SK-N-SH (cell line): ENCODE measurements around the gene COA4. TPM values are rescaled to one million over a fixed set of nuclear protein-coding genes. Genes with fewer than 3 reads are reported as not detected.

Experiments used
- CTCF ChIA-PET: fragments of 300-600, 350-600 bp; formaldehyde crosslinking; extraction: SDS; loops from one replicate; lab custom pipeline; 2021; lab: Yijun Ruan, JAX
- POLR2A ChIA-PET: fragments of 350-600 bp; sonication (Branson Sonifier 250); formaldehyde crosslinking; extraction: SDS; loops from one replicate; lab custom pipeline; 2020; ENCODE audit warnings: antibody characterized with exemption, inconsistent platforms; lab: Yijun Ruan, JAX
- DNase-seq: peaks from one replicate; pipeline ENCODE4 v3.0.0; 2012
- H2AFZ ChIP-seq: fragments of 200-600 bp; sonication (generic); 2 replicates; pipeline ENCODE4 v1.8.1; 2016; ENCODE audit warnings: antibody characterized with exemption, mild to moderate bottlenecking, low read depth
- H3F3A ChIP-seq: fragments of 200-600 bp; sonication (generic); replicated peaks from 2 replicates; pipeline ENCODE3; 2016; ENCODE audit warnings: antibody characterized with exemption, mild to moderate bottlenecking; ENCODE audit not compliant: insufficient read depth
- H3K27ac ChIP-seq, 2 experiments: fragments of 200-500 bp in 1 of 2; fragments of 200-600 bp in 1 of 2; sonication (Bioruptor generic) in 1 of 2; sonication (generic), shearing (Covaris generic) in 1 of 2; 2 replicates each; pipeline versions ENCODE4 v1.5.1 to v1.6.1; 2014 to 2016; ENCODE audit warnings: low read depth in 2 of 2, inconsistent platforms in 1 of 2, low read length in 1 of 2, mild to moderate bottlenecking in 1 of 2, mixed read lengths in 1 of 2
- H3K27me3 ChIP-seq: fragments of 200-600 bp; sonication (generic), shearing (Covaris generic); 2 replicates; pipeline ENCODE4 v1.6.1; 2016; ENCODE audit warnings: mixed run types; ENCODE audit not compliant: insufficient read depth
- H3K36me3 ChIP-seq, 2 experiments: fragments of 200-500 bp in 1 of 2; fragments of 200-600 bp in 1 of 2; sonication (Bioruptor generic) in 1 of 2; sonication (generic) in 1 of 2; replicated peaks in 1 of 2; 2 replicates each; pipeline versions ENCODE3 to v1.5.1; 2014 to 2016; ENCODE audit warnings: low read length in 1 of 2, mild to moderate bottlenecking in 1 of 2; ENCODE audit not compliant: insufficient read depth in 2 of 2, control insufficient read depth in 1 of 2
- H3K4me1 ChIP-seq, 2 experiments: fragments of 200-500 bp in 1 of 2; fragments of 200-600 bp in 1 of 2; sonication (Bioruptor generic) in 1 of 2; sonication (generic), shearing (Covaris generic) in 1 of 2; 2 replicates each; pipeline versions ENCODE4 v1.5.1 to v1.6.1; 2014 to 2016; ENCODE audit warnings: low read depth in 1 of 2, low read length in 1 of 2, mixed run types in 1 of 2; ENCODE audit not compliant: insufficient read depth in 2 of 2, control insufficient read depth in 1 of 2
- H3K4me2 ChIP-seq: fragments of 200-600 bp; sonication (generic), shearing (Covaris generic); 2 replicates; pipeline ENCODE4 v1.6.1; 2017; ENCODE audit warnings: mixed run types
- H3K4me3 ChIP-seq, 2 experiments: fragments of 200-500 bp in 1 of 2; fragments of 200-600 bp in 1 of 2; sonication (Bioruptor generic) in 1 of 2; sonication (generic), shearing (Covaris generic) in 1 of 2; 2 replicates each; pipeline versions ENCODE4 v1.5.1 to v1.8.1; 2014 to 2016; ENCODE audit warnings: low read depth in 2 of 2, inconsistent platforms in 1 of 2, low read length in 1 of 2, mild to moderate bottlenecking in 1 of 2, mixed read lengths in 1 of 2, moderate library complexity in 1 of 2
- H3K79me2 ChIP-seq: fragments of 200-600 bp; sonication (generic); 2 replicates; pipeline ENCODE4 v1.8.1; 2017; ENCODE audit warnings: mild to moderate bottlenecking; ENCODE audit not compliant: insufficient read depth
- H3K9ac ChIP-seq: fragments of 200-600 bp; sonication (generic); 2 replicates; pipeline ENCODE4 v1.6.1; 2017; ENCODE audit warnings: mixed run types
- H3K9me2 ChIP-seq: fragments of 200-600 bp; sonication (generic); 2 replicates; pipeline ENCODE4 v1.6.1; 2017; ENCODE audit warnings: mixed run types
- H3K9me3 ChIP-seq: fragments of 200-600 bp; sonication (generic); 2 replicates; pipeline ENCODE4 v1.6.1; 2017; ENCODE audit warnings: mixed run types, mild to moderate bottlenecking, moderate library complexity
- H4K20me1 ChIP-seq: fragments of 200-600 bp; sonication (generic); 2 replicates; pipeline ENCODE4 v1.6.1; 2017; ENCODE audit warnings: mild to moderate bottlenecking, mixed run types; ENCODE audit not compliant: insufficient read depth
- CHD2 ChIP-seq: fragments of 150-350 bp; IDR thresholded peaks from 2 replicates; pipeline ENCODE4 v1.6.1; 2018; ENCODE audit warnings: low read length; ENCODE audit not compliant: partially characterized antibody
- CTCF ChIP-seq: fragments of 200-600 bp; sonication (generic); IDR thresholded peaks from 2 replicates; pipeline ENCODE4 v1.6.1; 2017; ENCODE audit warnings: antibody characterized with exemption, mild to moderate bottlenecking, moderate library complexity
- ELF1 ChIP-seq: IDR thresholded peaks from 2 replicates; pipeline ENCODE4 v1.4.0; 2012
- EP300 ChIP-seq, 2 experiments: IDR thresholded peaks; 2 replicates each; pipeline versions ENCODE4 v1.4.0 to v1.6.1; 2012; ENCODE audit warnings: borderline replicate concordance in 1 of 2, low read depth in 1 of 2, low read length in 1 of 2
- FOSL2 ChIP-seq: IDR thresholded peaks from 2 replicates; pipeline ENCODE4 v1.4.0; 2012; ENCODE audit warnings: low read depth, mild to moderate bottlenecking, moderate library complexity, borderline replicate concordance
- FOXJ3 ChIP-seq: sonication (generic); formaldehyde crosslinking; IDR thresholded peaks from 2 replicates; pipeline ENCODE4 v1.5.1; 2020; ENCODE audit warnings: mild to moderate bottlenecking, missing genetic modification reagents
- FOXM1 ChIP-seq: IDR thresholded peaks from 2 replicates; pipeline ENCODE4 v1.4.0; 2012; ENCODE audit warnings: low read depth, mild to moderate bottlenecking
- GABPA ChIP-seq: IDR thresholded peaks from 2 replicates; pipeline ENCODE4 v1.4.0; 2012; ENCODE audit warnings: low read depth, mild to moderate bottlenecking
- GATA2 ChIP-seq: sonication (generic); formaldehyde crosslinking; IDR thresholded peaks from 2 replicates; pipeline ENCODE4 v1.5.0; 2020; ENCODE audit warnings: mild to moderate bottlenecking, missing genetic modification reagents
- NFIC ChIP-seq: IDR thresholded peaks from 2 replicates; pipeline ENCODE4 v1.4.0; 2012; ENCODE audit warnings: borderline replicate concordance
- PBX3 ChIP-seq: IDR thresholded peaks from 2 replicates; pipeline ENCODE4; 2012
- POLR2AphosphoS5 ChIP-seq: IDR thresholded peaks from 2 replicates; pipeline ENCODE4 v1.6.1; 2012; ENCODE audit warnings: low read depth, low read length
- RFX5 ChIP-seq: IDR thresholded peaks from 2 replicates; pipeline ENCODE4 v1.6.1; 2012; ENCODE audit warnings: mild to moderate bottlenecking, improper control_type of control experiment, low read length
- SMC3 ChIP-seq: IDR thresholded peaks from 2 replicates; pipeline ENCODE4 v1.6.1; 2012; ENCODE audit warnings: low read depth, low read length, improper control_type of control experiment
- TAF1 ChIP-seq: IDR thresholded peaks from 2 replicates; pipeline ENCODE4 v1.6.1; 2012; ENCODE audit warnings: low read depth, mild to moderate bottlenecking, low read length, moderate library complexity, borderline replicate concordance
- TCF12 ChIP-seq: IDR thresholded peaks from 2 replicates; pipeline ENCODE4 v1.4.0; 2012
- TEAD4 ChIP-seq: IDR thresholded peaks from 2 replicates; pipeline ENCODE4 v1.4.0; 2012; ENCODE audit warnings: mild to moderate bottlenecking, borderline replicate concordance; ENCODE audit not compliant: insufficient read depth
- USF2 ChIP-seq: fragments of 150-350 bp; IDR thresholded peaks from 2 replicates; pipeline ENCODE4 v1.6.1; 2017; ENCODE audit warnings: antibody characterized with exemption, low read length, low read depth, borderline replicate concordance
- WGBS: methylation state at CpG from one replicate; pipeline ENCODE4 v1.1.6; 2017; ENCODE audit warnings: low lambda C conversion rate; 5-methylcytosine and 5-hydroxymethylcytosine counted together
- polyA plus RNA-seq, 3 experiments: library from polyadenylated mRNA; depleted of rRNA; stranded (reverse); fragments of >200 nt; gene quantifications; 2 replicates each; pipeline ENCODE4 v1.2.3, GENCODE V29; 2012

COA4 gene
- polyA plus RNA-seq, 1 of the 3 experiments (the other 2 are of a cell fraction): 171 TPM

GRCh38 chr11:73860202-73860601, 16.4 kb downstream of the COA4 start:
- DNase-seq: no peak
- no peak overlapping the region for H3K4me3 ChIP-seq
- no peak overlapping the region for H3K4me2 ChIP-seq
- no peaks in the 10 kb centered on the region for H3K79me2 ChIP-seq
- H3K4me1 ChIP-seq: peaks cover 0 to 2% of the 10 kb centered on the region in 2 experiments; a peak in 1 of 4 replicates
- no peaks in the 10 kb centered on the region for H3K9me3 ChIP-seq
- H2AFZ ChIP-seq: no peak overlapping the region
- 65% methylated on average over 2 of the region's 2 CpGs for WGBS
- H3K27ac ChIP-seq: no peak overlapping the region
- no peak overlapping the region for H3K9ac ChIP-seq
- H4K20me1 ChIP-seq: no peaks in the 10 kb centered on the region
- no peak for TF ChIP-seq RFX5
- TF ChIP-seq TAF1: no peak
- no peak for TF ChIP-seq NFIC
- no peaks in the 10 kb centered on the region for H3K27me3 ChIP-seq
- CTCF ChIA-PET: no interaction called here
- H3F3A ChIP-seq: peaks cover 3% of the 10 kb centered on the region
- no peaks in the 10 kb centered on the region for H3K36me3 ChIP-seq
- POLR2A ChIA-PET: no interaction called here
- H3K9me2 ChIP-seq: no peaks in the 10 kb centered on the region

- no peaks in the 10 kb centered on the region for H3K79me2 ChIP-seq
- no peaks in the 10 kb centered on the region for H4K20me1 ChIP-seq
- H3K4me3 ChIP-seq: no peak overlapping the region
- POLR2A ChIA-PET: no interaction called here
- H3K36me3 ChIP-seq: no peaks in the 10 kb centered on the region
- no peak overlapping the region for H3K4me2 ChIP-seq
- no peak overlapping the region for H3K9ac ChIP-seq
- H3K9me2 ChIP-seq: no peaks in the 10 kb centered on the region
- no peak for DNase-seq
- H3F3A ChIP-seq: peaks cover 3% of the 10 kb centered on the region
- peaks cover 0 to 2% of the 10 kb centered on the region in 2 experiments; a peak in 1 of 4 replicates for H3K4me1 ChIP-seq
- H3K27me3 ChIP-seq: no peaks in the 10 kb centered on the region
- no peak overlapping the region for H3K27ac ChIP-seq
- H2AFZ ChIP-seq: no peak overlapping the region
- H3K9me3 ChIP-seq: no peaks in the 10 kb centered on the region
- 98% methylated on average over 2 of the region's 2 CpGs for WGBS
- TF ChIP-seq SMC3 (no peak), CHD2 (no peak), ELF1 (no peak), GATA2 (CRISPR knock-in tag) (no peak), TEAD4 (no peak), CTCF (no peak), FOXJ3 (CRISPR knock-in tag) (no peak), FOXM1 (no peak), EP300 (IDR thresholded peaks at IDR 0.05; ENCODE audit: borderline replicate concordance in 1 of 2, low read depth in 1 of 2, low read length in 1 of 2) (no peak), TCF12 (no peak), FOSL2 (no peak), USF2 (no peak), GABPA (no peak), PBX3 (no peak), POLR2AphosphoS5 (no peak)
- TF ChIP-seq, all 33 proteins: peak for 0
- CTCF ChIA-PET: no interaction called here
Measured at GRCh38 chr11:73859671-73860070, 17.0 kb downstream of the COA4 start.
